ENCODE measurements around the gene BDKRB2.

DNA sequence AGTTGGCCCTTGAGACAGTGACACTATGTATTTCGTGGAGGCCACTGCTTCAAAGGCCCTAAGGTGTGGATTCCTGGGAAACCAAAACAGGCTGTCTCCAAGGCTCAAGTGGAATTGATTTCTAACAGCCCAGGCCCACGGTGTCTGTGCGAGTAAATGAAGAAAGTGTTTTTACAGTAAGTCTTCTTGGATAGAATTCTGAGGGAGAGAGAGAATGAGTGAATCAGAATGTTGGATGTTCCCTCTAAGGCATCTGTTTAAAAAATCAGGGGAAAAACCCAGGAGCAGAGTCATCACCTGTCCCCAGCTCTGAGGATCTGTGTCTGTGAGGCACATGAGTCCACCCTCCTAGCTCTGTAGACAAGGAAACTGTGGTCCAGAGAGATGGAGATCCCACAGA is 29.0 kb downstream of the BDKRB2 start:
- TF ChIP-seq POLR2A (IDR thresholded peaks at IDR 0.05) = no peak
- TF ChIP-seq CTCF (IDR thresholded peaks at IDR 0.05 in 8 of 11, conservative IDR thresholded peaks at IDR 0.05 in 3 of 11) = no peak
- TF ChIP-seq POLR2AphosphoS5 (IDR thresholded peaks at IDR 0.05) = no peak

Data from spleen (tissue), 7 donors.